Measurements from ENCODE around the gene NGFR. TPM values are rescaled to one million over a fixed set of nuclear protein-coding genes. Genes with fewer than 3 reads are reported as not detected.
A peak's percentile ranks its signal among the peaks of the same experiment; 100 is the strongest.

The NGFR gene
- total RNA-seq, 1 donor, result 0.27 TPM

DNA sequence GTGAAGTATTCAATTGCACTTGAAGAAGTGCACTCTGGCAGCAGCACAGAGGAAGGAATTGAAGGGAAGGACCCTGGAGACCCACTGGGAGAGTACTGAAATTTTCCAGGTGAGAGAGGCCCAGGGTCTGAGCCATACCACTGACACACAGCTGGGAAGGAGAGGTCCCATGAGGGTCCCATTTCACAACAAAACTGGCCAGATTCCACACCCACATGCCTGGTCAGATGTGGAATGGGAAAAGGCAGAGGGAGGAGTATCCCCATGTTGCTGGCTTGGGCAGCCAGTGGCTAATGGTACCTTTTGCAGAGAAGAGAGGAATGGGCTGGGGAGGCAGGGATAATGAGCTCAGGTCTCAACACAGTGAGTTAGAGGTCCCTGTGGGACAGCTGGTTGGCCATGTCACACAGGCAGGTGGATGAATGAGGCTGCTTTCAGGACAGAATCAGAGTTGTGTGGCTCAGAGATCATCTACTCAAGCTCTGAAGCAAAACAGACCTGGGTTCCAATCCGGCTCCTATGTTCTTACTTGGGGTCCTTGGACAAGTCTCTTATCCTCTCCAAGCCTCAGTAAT is 26.2 kb upstream of the NGFR start:
- no peak for DNase-seq (ENCODE audit: low read depth in 2 of 3, low spot score in 2 of 3)

GRCh38 chr17:49469831-49470810 is 25.0 kb upstream of the NGFR start:
- peak in 2 of 3 donors; percentile 17 to 48 for DNase-seq (ENCODE audit: low read depth in 2 of 3, low spot score in 2 of 3)

- DNase-seq (ENCODE audit: low read depth in 2 of 3, low spot score in 2 of 3), result no peak
Measured at GRCh38 chr17:49471089-49471683, 23.9 kb upstream of the NGFR start.

GRCh38 chr17:49471769-49472168 is 23.3 kb upstream of the NGFR start:
- DNase-seq (ENCODE audit: low read depth in 2 of 3, low spot score in 2 of 3), result no peak

DNA sequence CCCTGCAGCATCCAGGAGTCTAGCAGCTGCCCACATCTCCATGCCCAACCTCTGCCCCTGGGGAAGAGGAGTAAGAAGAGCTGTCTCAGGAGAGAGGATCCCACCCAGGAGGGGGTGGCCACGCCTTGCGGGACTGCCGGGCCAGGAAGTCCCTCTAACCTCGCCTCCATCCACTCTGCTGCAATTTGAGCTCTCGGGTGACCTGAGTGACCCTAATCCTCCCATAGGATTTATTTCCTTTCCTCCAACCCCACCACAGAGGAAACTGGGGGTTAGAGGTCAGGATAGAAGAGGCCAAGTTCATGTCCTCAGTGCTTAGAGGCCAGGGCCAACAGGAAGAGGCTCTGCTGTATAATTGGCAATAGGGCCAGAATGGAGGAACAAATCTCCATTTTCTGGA is 22.6 kb upstream of the NGFR start:
- DNase-seq (ENCODE audit: low read depth in 2 of 3, low spot score in 2 of 3), result no peak

GRCh38 chr17:49473900-49474751 is 21.0 kb upstream of the NGFR start:
- no peak for DNase-seq (ENCODE audit: low read depth in 2 of 3, low spot score in 2 of 3)

DNA sequence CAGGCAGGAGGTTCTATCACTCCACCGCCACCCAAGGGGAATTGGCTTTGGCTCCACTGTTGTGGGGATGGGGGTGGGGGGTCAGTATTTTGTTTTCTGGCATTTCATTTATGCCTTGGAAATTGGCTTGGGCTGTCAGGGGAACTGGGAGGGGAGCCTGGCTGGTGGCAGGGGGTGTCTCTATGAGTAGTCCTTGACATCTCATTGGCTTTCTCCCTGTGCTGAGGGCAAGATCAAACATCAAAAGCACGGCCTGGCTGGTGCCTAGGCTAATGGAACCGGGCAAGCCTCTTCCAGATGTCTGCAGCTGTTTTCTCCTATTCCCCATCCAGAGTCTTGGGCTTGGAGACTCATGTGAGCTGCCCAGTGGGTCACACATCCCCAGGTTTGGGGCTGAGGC is 17.4 kb upstream of the NGFR start:
- no peak for DNase-seq (ENCODE audit: low read depth in 2 of 3, low spot score in 2 of 3)

GRCh38 chr17:49480836-49481615 is 14.1 kb upstream of the NGFR start:
- DNase-seq (ENCODE audit: low read depth in 2 of 3, low spot score in 2 of 3), result no peak

GRCh38 chr17:49482144-49482817 is 12.8 kb upstream of the NGFR start:
- DNase-seq (ENCODE audit: low read depth in 2 of 3, low spot score in 2 of 3), result peak in 1 of 3 donors; percentile 26

DNA sequence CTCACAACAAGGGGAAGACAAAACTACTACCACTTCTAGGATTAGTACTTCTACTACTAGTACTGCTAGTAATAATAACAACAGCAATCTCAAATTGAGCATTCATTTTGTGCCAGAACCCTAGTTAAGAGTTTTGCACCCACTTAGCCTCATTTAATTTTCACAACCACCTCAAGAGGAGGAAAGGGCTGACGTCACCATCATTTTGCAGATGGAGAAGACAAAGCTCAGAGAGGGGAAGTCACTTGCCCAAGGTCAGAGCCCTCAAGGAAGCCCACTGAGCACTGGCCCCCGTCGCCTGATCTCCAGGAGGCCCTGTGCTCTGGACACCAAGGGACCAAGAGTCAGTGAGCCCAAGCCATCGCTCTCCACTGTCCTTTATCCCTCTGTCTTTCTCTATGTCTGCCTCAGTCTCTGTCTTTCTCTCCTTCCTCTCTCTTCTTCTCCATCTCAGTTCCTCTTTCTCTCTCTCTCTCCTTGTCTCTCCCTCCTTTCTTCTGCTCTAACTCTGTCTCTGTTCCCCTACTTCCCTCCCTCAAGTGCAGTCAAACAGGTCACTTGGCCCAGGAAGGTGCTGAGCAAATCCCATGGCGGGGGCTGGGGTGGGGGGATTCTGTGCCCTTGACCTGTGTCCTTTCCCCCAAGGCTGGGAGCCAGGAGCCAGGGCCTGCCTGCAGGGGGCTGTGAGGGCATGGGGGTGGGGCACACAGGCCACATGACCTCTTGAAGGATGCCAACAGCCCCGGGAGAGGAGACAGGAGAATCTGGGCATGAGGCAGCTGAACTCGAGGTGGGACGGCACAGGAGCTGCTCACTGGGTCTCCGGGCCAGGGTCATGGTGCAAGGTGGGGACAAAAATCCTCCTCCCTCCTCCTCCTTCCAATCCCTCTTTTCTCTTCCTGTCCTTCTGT is 11.2 kb upstream of the NGFR start:
- DNase-seq (ENCODE audit: low read depth in 2 of 3, low spot score in 2 of 3), result no peak

DNA sequence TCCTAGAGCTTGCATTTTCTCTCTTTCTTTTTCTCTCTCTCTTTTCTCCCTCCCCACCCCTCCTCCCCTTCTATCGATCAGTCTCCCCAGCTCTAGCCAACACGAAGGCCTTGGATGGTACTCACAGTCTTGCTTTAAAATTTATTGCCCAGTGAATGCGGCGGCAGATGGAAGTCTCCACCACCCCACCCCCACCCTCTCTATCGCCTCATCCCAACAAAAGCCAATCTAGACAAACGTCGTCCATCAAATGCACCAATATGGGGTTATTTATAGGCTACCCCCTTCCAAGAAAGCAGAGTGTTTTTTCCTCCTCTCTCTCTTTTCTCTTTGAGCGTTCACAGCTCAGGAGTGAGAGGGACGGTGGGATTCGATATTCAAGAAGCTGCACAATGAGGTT is 10.5 kb upstream of the NGFR start:
- DNase-seq (ENCODE audit: low read depth in 2 of 3, low spot score in 2 of 3), result no peak

- DNase-seq (ENCODE audit: low read depth in 2 of 3, low spot score in 2 of 3), result no peak
Measured at GRCh38 chr17:49486012-49486641, 9.0 kb upstream of the NGFR start.

DNA sequence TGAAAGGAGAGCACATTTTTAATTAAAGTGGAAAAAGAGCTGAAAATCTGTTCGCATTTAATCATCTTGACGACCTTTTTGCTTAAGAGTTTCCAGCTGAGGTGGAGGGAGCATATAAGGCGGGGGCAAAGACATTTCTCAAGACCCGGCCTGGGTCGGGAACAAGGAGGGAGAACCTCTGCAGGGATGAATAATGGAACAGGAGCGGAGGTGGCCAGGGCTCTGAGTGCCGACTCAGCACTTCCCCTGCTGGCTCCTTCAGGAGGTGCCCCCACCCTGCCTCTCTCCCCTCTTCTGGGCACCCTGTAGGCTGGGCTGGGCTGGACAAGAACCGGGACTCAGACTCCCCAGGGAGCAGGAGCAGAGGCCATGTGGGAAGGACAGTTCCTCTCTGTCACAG is 7.9 kb upstream of the NGFR start:
- no peak for DNase-seq (ENCODE audit: low read depth in 2 of 3, low spot score in 2 of 3)

DNA sequence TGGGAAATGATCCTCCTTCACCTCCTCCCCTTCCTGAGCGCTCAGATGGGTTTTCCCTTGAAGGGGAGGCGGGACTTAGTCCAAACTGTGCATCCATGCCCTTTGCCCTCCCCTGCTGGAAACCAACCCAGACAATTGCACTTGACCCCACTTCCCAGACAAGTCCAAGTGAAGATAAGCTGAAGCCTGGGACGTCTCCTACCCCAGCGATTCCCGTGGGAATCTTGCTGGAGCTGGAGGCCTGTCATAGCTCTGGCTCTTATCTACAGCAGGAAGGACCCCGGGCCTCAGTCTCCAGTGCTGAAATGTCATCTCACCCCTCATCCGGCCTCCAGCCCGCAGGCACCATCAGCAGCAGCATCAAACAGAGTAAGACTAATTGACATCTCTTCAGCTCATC is 6.5 kb upstream of the NGFR start:
- no peak for DNase-seq (ENCODE audit: low read depth in 2 of 3, low spot score in 2 of 3)

- DNase-seq (ENCODE audit: low read depth in 2 of 3, low spot score in 2 of 3), result no peak
Measured at GRCh38 chr17:49489348-49489747, 5.7 kb upstream of the NGFR start.

GRCh38 chr17:49490276-49490675 is 4.8 kb upstream of the NGFR start:
- DNase-seq (ENCODE audit: low read depth in 2 of 3, low spot score in 2 of 3), result no peak

DNA sequence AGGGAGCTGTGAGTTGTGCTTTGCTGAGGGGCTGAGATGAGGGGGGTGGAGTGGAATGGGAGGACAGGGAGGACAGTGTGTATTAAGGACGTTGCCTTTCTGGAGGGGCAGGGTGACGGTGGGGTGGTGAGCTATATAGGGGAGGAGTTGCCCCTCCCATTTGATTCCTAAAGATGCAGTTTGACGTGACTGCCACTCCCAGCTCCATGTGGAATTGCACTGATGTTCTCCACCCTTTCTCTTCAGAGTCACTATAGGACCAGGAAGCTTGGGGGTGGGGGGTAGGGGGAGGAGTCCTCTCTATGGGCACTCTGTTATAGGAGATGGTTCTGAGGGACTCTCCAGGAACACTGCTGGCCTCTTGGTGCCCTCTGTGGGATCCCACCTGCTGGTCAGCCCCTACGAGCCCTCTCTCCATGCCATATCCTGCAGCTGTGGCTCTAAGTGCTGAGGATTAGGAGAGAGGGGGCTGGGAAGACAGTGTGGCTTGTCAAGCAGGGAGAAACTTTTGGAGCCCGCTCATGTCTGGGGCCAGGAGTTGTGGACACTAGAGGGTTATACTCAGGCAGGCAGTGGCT is 3.8 kb upstream of the NGFR start:
- no peak for DNase-seq (ENCODE audit: low read depth in 2 of 3, low spot score in 2 of 3)

Measured in hematopoietic multipotent progenitor cell (in vitro differentiated cells).